ENCODE results near the gene MTMR1.

Gene MTMR1

DNA sequence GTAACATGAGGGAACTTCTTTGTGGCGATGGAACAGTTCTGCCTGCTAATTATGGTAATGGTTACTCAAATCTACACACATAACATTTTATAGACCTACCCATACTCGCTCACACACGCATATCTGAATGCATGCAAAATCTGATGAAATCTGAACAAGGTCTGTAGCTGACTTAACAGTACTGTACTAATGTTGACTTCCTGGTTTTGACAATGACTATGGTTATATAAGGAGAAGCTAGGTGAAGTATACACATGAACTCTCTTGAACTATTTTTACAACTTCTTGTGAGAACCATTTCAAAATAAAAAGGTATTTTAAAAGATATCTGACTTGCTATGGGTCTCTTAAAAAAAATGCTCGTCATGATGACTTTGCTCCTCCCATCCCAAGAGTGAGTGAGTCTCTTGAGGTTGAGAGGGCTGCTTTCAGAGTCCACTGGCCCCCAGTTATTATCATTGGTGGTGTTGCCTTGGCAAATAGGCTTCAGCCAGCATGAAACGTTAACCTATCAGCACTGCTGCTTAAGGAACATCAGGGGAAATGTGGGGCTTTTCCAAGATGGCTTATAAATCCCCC, 99.8 kb downstream of the MTMR1 start:
- no peak for DNase-seq

DNA sequence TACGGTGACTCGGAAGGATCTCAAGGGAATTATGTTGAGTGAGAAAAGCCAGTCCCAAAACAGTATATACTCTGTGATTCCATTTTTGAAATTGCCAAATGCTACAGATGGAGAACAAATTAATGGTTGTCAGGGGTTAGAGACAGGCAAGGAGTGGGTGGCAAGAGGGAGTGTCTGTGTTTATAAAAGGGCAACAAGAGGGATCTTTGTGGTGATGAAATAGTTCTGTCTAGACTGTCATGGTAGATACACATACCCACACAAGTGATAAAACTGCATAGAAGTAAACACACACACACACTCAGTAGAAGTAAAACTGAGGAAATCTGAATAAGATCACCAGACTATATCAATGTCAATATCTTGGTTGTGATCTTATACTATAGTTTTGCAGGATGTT, 112.5 kb downstream of the MTMR1 start:
- DNase-seq, result no peak

GRCh38 chrX:150806827-150807226, 113.6 kb downstream of the MTMR1 start:
- no peak for DNase-seq

DNA sequence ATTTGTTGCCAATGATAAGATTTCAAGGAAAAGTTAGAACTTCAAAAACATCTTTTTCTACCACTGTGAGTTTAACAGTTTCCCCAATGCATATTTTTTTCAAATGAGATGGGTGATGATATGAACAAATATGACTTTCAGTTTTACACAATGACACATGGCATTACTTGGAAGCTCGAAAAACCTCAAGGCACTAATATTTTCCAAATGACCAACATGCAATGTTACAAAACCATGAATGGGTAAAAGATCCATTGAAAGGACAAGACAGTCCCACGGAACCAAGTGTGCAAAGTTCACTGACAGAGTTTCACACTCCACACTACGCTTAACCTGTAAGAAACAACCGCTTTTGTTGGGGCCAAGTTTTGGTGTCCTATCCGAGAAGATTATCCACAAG, 120.7 kb downstream of the MTMR1 start:
- DNase-seq, result no peak
